GM18909 (cell line): ENCODE data around the gene ZNF853.
"Not testable (repeated sequence)": the region's sequence is repeated elsewhere in the genome, so short reads cannot be mapped to it uniquely, and the experiment has no call there.

Source experiments
- ATAC-seq: cut with Tn5 transposase; IDR thresholded peaks from one replicate; pipeline ENCODE4 v1.9.1; 2021; ENCODE audit warnings: mild to moderate bottlenecking; ENCODE audit not compliant: unreplicated experiment, poor library complexity

The ZNF853 gene

DNA sequence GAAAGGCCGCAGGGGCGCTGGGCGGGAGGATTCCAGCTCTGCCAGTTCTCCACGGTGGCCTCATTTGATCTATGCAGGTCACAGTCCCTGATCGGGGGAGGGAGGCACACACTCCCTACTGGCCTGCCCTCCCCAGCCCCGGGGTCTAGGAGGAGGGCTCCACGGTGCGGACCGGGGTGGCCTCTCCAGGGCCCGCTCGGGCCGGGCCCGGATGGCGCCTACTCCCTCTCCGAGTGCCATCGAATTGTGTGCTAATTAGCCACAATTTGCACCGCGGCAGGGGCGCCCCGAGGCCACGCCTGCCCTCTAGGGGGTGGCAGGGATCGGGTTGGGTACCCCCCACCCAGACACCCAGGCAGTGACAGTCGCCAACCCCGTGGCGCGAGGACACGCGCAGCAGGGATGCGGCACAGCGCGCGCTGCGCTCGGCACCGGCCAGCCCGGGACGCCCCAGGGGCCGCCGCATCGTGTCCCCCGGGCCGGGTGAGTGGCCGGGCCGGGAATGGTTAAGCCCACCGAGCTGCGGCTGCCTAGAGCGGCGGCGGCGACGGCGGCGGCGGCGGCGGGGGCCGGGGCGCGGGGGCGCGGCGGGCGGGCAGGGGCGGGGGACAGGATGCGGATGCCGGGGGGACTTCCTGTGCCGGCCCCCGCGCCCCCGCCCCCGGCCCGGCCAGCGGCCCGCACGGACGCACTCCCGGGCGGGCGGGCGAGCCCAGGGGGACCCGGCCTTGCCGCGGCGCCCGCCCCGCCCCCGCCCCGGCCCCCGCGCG, at the start of gene ZNF853:
Gene ZNF853 (plus strand): TSS at position 658 of the 770 bp plus-strand sequence. CDS start 565 bp downstream, outside the sequence.
- no peak for ATAC-seq

DNA sequence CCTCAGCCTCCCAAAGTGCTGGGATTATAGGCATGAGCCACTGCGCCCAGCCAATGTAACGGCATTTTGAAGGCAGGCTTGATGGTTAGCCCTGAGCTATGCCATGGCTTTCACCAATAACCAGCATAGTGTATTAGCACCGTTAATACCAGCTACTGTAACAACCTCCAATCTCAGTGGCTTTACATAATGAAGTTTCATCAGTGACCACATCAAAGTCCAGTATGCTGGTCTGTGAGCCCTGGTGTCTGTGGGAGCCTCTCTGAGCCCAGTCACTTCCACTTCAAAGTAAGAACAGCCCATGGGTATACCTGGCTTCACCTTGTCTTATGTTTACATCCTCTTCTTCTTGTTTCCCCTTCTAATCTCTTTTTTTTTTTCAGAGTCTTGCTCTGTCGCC, 49.8 kb upstream of the ZNF853 start:
- ATAC-seq: no peak

DNA sequence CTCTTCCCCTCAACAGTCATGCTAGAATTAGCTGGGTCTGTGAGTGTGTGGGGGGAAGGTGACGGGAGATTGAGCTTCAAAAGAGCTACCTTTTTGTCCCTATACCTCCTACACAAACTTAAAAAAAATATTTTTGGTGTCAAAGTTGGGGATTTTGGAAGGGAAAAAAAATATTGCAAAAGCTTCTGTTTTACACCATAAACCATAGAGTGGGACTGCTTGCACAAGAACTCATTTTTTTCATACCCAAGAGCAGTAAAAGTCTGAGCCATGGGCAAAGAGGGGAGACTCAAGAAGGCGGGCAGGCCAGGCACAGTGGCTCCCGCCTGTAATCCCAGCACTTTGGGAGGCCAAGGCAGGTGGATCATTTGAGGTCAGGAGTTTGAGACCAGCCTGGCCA, 47.5 kb upstream of the ZNF853 start:
- no peak for ATAC-seq

DNA sequence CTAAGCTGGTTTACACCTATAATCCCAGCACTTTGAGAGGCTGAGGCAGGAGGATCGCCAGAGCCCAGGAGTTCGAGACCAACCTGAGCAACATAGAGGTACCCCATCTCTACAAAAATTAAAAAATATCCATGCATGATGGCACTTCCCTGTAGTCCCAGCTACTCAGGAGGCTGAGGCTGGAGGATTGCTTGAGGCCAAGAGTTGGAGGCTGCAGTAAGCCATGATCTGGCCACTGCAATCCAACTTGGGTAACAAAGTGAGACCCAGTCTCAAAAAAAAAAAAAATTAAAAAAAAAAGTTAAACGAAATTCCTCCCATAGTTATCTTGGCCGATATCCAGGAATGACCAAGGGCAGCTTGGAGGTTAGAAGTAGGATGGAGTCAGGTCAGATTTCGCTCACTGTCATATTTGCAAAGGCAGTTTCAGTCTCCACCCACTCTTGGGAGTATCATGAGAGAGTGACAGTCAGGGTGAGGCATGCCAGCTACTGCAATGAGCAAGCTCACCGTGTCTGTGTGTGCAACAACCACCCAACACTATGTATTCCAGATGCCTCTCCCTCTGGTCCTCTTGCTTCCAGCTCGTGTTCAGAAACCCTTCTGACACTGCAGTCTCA, 44.1 kb upstream of the ZNF853 start:
- no peak for ATAC-seq

DNA sequence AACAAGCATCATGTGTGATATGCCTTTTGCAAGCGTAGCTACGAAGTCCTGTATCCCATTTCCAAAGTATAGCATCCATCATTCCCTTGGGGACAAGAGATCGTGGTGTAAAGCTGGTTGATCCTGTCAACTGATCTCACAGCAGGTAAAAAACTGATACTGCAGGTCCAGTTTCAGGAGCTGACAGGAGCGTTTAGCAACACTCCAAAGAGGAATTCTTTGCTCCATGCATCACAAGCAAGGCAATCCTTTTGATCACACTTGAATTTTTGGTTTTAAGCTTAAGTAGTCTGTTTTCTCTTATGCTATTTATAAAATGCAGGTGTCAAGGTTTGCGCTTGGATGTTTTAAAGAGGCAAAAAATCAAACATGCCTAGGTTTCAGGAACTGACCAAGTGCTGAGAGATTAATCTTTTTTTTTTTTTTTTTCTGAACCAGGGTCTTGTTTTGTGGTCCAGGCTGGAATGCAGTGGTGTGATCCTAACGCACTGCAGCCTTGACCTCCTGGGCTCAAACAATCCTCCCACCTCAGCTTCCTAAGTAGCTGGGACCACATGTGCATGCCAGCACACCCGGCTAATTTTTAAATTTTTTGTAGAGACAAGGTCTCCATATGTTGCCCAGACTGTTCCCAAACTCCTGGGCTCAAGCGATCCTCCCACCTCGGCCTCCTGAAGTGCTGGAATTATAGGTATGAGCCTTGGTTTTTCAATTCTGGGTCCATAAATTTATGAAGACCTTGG, 40.0 kb upstream of the ZNF853 start:
- ATAC-seq: no peak

DNA sequence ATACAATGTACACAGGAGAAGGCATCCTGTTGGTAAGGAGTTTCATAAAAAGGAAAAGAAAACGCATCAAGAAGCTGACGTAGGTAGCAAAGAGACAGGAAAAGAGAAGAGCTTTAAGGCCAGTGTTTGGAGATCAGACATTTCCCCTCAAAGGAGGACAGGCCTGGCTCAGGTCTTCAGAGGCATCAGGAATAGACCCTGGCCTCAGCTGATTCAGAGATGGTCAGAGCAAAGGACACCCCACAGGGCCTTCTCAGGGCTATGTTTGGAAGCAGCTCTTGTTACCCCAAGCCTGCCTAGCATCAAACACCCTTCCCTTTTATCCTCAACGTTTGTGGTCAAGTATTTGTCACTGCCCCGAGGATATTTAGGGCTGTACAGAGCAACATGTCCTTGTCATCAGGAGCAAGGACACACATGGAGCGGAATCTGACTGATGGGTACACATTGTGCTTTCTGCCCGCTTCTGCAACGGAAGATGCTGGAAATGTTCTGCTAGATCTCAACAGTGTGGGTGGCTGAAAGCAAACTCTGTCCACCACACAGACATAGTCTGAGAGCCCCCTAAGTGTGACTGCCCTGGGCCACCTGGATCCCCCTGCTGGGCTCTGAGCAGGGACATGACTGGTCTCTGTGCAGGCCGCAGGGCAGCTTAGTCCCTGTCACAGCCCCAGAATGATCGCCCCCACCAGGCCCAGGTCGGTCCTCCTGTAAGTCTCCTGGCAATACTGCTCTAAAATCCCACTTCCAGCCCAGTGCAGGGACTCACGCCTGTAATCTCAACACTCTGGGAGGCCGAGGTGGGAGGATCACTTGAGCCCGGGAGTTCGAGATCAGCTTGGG, 39.2 kb upstream of the ZNF853 start:
- ATAC-seq: no peak

DNA sequence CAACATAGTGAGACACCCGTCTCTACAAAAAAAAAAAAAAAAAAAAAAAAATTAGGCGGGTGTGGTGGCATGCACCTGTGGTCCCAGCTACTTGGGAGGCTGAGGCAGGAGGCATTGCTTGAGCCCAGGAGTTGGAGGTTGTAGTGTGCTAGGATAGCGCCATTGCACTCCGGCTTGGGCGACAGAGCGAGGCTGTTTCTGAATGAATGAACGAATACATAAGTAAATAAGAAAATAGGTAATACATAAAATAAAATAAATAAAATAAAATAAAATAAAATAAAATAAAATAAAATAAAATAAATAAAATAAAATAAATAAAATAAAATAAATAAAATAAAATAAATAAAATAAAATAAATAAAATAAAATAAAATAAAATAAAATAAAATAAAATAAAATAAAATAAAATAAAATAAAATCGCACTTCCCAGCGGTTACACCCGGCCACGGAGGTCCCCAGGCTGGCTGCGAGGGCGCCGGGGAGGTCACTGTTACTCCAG, 38.5 kb upstream of the ZNF853 start:
- not testable (repeated sequence) for ATAC-seq

GRCh38 chr7:6577369-6578113, 37.9 kb upstream of the ZNF853 start, which contains the start of gene ZDHHC4:
Gene ZDHHC4 (plus strand): TSS chr7:6577454. CDS start chr7:6580562, 3,108 bp downstream.
- ATAC-seq: peak; percentile 99

DNA sequence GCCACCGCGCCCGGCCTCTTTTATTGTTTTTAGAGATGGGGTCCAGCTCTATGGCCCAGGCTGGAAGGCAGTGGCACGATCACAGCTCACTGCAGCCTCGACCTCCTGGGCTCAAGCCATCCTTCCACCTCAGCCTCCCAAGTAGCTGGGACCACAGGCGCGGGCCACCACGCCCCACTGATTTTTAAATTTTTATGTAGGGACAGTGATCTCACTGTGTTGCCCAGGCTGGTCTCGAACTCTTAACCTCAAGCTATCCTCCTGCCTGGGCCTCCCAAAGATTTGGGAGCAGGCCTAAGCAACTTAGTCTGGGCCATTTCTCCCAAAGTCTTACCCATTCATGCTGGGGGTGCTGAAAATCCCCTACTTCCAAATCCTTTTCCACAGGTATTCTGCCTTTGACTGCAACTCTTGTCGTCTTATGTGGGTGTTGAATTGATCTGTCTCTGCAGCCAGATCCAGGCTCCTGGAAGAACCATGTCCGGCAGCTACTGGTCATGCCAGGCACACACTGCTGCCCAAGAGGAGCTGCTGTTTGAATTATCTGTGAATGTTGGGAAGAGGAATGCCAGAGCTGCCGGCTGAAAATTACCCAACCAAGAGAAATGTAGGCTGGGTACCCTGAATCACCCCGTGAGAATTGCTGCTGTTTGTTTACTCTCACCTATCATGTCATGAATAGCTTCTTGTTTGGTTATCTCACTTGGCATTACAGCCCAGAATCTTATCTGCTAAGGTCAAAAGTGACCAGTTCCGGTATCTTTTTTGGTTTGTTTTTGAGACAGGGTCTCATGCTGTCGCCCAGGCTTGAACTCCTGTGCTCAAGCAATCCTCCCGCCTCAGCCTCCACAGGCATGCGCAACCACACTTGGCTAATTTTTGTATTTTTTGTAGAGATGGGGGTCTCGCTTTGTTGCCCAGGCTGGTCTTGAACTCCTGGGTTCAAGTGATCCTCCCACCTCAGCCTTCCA, 37.0 kb upstream of the ZNF853 start:
- ATAC-seq: no peak

DNA sequence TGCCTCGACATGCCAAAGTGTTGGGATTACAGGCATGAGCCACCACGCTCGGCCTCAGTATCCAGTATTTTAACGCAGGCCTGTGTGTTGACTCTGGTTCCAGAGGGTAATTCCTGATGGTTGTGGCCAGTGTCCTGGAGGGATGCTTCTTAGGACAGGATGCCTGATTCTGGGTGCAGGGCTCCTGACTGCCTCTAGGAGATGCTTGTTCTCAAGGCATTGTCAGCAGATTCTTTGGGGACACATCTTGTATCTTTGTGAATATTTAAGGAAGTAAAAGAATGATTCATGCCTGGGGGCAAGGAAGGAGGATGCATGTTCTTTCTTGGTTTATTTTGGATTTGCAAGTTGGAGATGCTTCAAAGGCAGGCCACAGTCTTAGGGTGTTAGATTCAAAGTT, 36.0 kb upstream of the ZNF853 start:
- ATAC-seq: no peak

GRCh38 chr7:6585746-6586432, 29.5 kb upstream of the ZNF853 start:
- ATAC-seq: not testable (repeated sequence)

DNA sequence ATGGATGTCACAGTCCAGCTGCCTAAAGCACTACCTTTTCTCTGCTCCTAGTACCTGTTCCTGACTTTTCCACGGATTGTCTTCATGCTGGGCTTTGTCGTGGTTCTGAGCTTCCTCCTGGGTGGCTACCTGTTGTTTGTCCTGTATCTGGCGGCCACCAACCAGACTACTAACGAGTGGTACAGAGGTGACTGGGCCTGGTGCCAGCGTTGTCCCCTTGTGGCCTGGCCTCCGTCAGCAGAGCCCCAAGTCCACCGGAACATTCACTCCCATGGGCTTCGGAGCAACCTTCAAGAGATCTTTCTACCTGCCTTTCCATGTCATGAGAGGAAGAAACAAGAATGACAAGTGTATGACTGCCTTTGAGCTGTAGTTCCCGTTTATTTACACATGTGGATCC, 26.8 kb upstream of the ZNF853 start:
- ATAC-seq: no peak

DNA sequence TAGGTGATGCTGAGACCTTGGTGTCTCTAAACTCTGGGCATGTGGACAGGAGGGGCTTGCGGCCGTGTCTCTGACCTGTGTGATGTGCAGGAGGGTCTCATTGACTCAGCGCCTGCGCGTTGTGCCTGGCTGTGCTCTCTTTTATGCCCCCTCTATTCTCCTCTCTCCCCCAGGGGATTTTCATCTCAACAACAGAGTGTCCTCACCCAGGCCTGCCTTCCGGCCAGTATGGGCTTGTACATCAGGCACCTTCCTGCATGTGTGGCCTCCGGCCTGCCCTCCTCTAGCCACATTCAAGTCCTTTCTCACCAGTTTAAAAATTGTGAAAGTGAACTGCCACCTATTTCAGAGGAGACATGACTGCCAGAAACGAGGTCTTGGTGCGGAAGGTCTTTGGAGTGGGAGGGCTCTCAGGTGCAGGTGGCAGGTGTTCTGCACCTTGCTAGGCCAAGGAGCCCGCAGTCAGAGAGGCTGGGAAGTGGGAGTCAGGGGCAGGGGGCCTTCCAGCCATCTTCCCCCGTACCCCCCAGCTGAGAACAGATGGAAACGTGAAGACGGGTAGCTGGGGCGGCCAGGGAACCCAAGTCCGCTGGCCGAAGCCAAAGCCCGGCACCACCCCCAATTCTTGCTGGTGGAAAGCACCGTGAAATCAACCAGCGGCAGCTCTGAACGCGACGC, 26.1 kb upstream of the ZNF853 start:
- ATAC-seq: no peak

DNA sequence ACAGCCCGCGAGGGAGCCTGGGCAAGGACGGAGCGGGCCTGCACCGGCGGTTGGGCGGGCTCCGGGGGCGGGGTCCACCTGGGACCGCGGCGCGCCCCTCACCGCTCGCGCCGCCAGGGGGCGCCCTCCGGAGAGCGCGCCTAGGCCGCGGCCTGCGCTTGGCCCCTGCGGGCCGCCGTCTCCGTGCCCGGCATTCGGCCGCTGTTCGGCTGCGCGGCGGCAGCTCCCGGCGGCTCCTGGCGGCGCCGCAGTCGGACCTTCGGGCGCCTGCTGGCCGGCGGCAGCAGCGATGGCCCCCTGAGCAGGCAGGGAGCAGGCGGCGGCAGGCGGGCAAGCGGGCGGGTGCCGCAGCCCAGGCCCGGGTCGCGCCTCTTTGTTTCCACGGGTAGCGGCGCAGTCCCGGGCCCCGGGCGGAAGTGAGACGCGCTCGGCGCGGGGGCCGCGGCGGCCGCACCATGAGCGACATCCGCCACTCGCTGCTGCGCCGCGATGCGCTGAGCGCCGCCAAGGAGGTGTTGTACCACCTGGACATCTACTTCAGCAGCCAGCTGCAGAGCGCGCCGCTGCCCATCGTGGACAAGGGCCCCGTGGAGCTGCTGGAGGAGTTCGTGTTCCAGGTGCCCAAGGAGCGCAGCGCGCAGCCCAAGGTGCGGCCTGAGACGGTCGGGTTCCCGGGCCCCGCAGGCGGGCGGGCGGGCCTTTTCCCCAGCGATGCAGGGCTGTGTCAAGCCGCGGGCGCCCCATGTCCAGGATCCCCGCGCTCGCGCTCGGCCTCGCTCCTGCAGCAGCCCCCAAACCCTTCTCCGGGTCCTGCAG, 25.4 kb upstream of the ZNF853 start, which contains the start of gene INTS15:
Gene INTS15 (plus strand): TSS at position 193 of the 816 bp plus-strand sequence. CDS start 263 bp downstream, at position 456.
- peak; percentile 87 for ATAC-seq

DNA sequence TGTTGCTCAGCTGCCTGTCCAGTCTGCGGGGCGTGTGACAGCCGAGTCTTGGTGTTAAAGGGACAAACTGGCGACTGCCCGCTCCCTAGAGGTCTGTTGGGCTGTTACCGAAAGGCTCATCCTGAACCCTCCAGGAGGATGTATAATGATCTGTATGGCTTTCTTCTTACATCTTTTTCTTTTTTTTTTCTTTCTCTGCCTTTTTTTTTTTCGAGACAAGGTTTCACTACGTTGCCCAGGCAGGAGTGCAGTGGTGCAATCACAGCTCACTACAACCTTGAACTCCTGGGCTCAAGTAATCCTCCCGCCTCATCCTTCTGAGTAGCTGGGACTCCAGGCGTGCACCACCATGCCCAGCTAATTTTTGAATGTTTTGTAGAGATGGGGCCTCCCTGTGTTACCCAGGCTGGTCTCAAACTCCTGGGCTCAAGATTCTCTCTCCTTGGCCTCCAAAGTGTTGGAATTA, 24.7 kb upstream of the ZNF853 start:
- ATAC-seq: peak; percentile 29

DNA sequence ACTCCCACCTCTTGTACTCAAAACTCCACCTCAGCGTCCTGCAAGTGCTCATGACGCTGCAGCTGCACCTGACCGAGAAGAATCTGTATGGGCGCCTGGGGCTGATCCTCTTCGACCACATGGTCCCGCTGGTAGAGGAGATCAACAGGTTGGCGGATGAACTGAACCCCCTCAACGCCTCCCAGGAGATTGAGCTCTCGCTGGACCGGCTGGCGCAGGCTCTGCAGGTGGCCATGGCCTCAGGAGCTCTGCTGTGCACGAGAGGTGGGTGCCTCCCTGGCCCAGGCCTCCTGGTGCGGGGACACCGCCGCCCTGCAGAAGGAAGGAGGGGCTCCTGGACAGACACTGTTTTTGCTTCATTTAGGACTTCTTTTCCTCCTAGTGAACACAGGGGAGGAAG, 15.3 kb upstream of the ZNF853 start:
- ATAC-seq: no peak
